PC-3 (cell line): ENCODE measurements around the gene ANKRD23. TPM values are rescaled to one million over a fixed set of nuclear protein-coding genes. Genes with fewer than 3 reads are reported as not detected.

ENCODE experiments used
- ATAC-seq: fragments of 200-7000 bp; cut with Tn5 transposase; 2 replicates; pipeline ENCODE4 v1.9.1; 2020; ENCODE audit warnings: mild to moderate bottlenecking, moderate library complexity
- BruUV-seq: library from RNA; stranded (reverse); fragments of 400-500 nt; replicated peaks from 2 replicates; lab custom pipeline; 2021; lab: Mats Ljungman, UMichigan
- CTCF ChIA-PET: fragments of 300-600 bp; sonication (Branson Sonifier 250); formaldehyde crosslinking; loops from one replicate; lab custom pipeline; 2022; ENCODE audit warnings: antibody characterized with exemption; lab: Charles Lee
- POLR2A ChIA-PET: fragments of 300-600 bp; sonication (Branson Sonifier 250); formaldehyde crosslinking; loops from one replicate; lab custom pipeline; 2022; ENCODE audit warnings: antibody characterized with exemption; ENCODE audit not compliant: unreplicated experiment; lab: Charles Lee
- DNase-seq: peaks from one replicate; pipeline ENCODE4 v3.0.0-alpha.2; 2015
- H2AFZ ChIP-seq: fragments of 300-600 bp; sonication (generic); 2 replicates; pipeline ENCODE4 v1.6.0; 2016; ENCODE audit warnings: antibody characterized with exemption, low read length
- H3F3A ChIP-seq: fragments of 300-600 bp; sonication (generic); one replicate; pipeline ENCODE4 v1.6.0; 2017; ENCODE audit warnings: antibody characterized with exemption, low read length, control low read depth, mild to moderate bottlenecking; ENCODE audit not compliant: unreplicated experiment
- H3K27ac ChIP-seq: fragments of 300-600 bp; sonication (generic); 2 replicates; pipeline ENCODE4 v1.5.1; 2016; ENCODE audit warnings: mild to moderate bottlenecking, low read length
- H3K27me3 ChIP-seq: fragments of 300-600 bp; sonication (generic); 2 replicates; pipeline ENCODE4 v1.6.1; 2016; ENCODE audit warnings: low read length, mixed read lengths
- H3K36me3 ChIP-seq: fragments of 300-600 bp; sonication (generic); 2 replicates; pipeline ENCODE4 v1.6.1; 2016; ENCODE audit warnings: low read depth, mixed run types, low read length, mixed read lengths
- H3K4me1 ChIP-seq: fragments of 300-600 bp; sonication (generic); 2 replicates; pipeline ENCODE4 v1.5.1; 2016; ENCODE audit warnings: low read length; ENCODE audit not compliant: insufficient read depth
- H3K4me2 ChIP-seq: fragments of 300-600 bp; sonication (generic); 2 replicates; pipeline ENCODE4 v1.6.0; 2016; ENCODE audit warnings: low read length
- H3K4me3 ChIP-seq: fragments of 300-600 bp; sonication (generic); 2 replicates; pipeline ENCODE4 v1.5.1; 2016; ENCODE audit warnings: mild to moderate bottlenecking, low read length, mixed read lengths
- H3K79me2 ChIP-seq: fragments of 300-600 bp; sonication (generic); 2 replicates; pipeline ENCODE4 v1.6.1; 2017; ENCODE audit warnings: low read length, mixed read lengths
- H3K9ac ChIP-seq: fragments of 300-600 bp; sonication (generic); 2 replicates; pipeline ENCODE4 v1.6.0; 2016; ENCODE audit warnings: mild to moderate bottlenecking, low read length
- H3K9me2 ChIP-seq: fragments of 300-600 bp; sonication (generic); replicated peaks from 2 replicates; pipeline ENCODE4 v1.6.1; 2016; ENCODE audit warnings: mixed run types, low read length, mixed read lengths
- H3K9me3 ChIP-seq: fragments of 300-600 bp; sonication (generic); 2 replicates; pipeline ENCODE4 v1.6.1; 2016; ENCODE audit warnings: low read length, mixed read lengths
- H4K20me1 ChIP-seq: fragments of 300-600 bp; sonication (generic); 2 replicates; pipeline ENCODE4 v1.6.1; 2016; ENCODE audit warnings: low read length, mixed read lengths
- EZH2 ChIP-seq: fragments of 300-600 bp; sonication (generic); IDR thresholded peaks from one replicate; pipeline ENCODE4 v1.6.1; 2017; ENCODE audit warnings: antibody characterized with exemption, mild to moderate bottlenecking, low read length; ENCODE audit not compliant: unreplicated experiment
- EZH2phosphoT487 ChIP-seq: fragments of 300-600 bp; sonication (generic); IDR thresholded peaks from 2 replicates; pipeline ENCODE4 v1.6.1; 2018; ENCODE audit warnings: mild to moderate bottlenecking, antibody characterized with exemption, low read length, borderline replicate concordance
- intact Hi-C: fragments of 100-400 bp; cut with micrococcal nuclease; formaldehyde crosslinking; loops from 2 replicates; pipeline ENCODE4 v1.9.0; 2023
- total RNA-seq: library from RNA; depleted of rRNA; stranded (reverse); fragments of >200 nt; gene quantifications from 2 replicates; pipeline ENCODE4 v1.2.3, GENCODE V29; 2014
- TF ChIP-seq, protein P1 (sequence below): fragments of 300-600 bp; sonication (generic); conservative IDR thresholded peaks from 2 replicates; pipeline ENCODE4 v1.5.1; 2017; ENCODE audit warnings: antibody characterized with exemption, low read depth, mild to moderate bottlenecking, low read length

ANKRD23 gene
- total RNA-seq, 1 experiment from 2014 or later, result 8.2 TPM

DNA sequence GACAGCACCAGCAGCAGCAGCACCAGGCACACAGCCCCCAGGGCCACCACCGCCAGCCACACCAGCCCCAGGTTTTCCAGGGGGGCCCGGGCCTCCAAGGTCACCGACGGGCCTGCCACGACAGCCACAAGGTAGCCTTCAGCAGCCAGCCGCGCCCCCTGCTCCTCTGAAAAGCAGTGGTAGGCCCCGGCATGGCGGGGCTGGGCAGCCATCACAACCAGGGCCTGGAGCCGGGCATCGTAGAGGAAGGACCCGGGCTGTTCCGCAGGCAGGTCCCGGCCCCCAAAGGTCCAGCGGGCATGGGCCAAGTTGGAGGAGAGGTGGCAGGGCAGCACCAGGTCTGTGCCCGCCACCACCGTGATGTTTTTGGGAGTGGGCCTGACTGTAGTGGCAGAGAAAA is 17.3 kb upstream of the ANKRD23 start:
- POLR2A ChIA-PET, result no interaction called here
- peaks cover 22% of the 10 kb centered on the region; the same call in 1 of the 2 replicates for H3K36me3 ChIP-seq
- BruUV-seq, result no TSS peak
- H3F3A ChIP-seq, result no peaks in the 10 kb centered on the region
- no peaks in the 10 kb centered on the region for H4K20me1 ChIP-seq
- no peak for ATAC-seq
- CTCF ChIA-PET, result no interaction called here
- no peak overlapping the region for H3K4me3 ChIP-seq
- TF ChIP-seq, protein P1, sequence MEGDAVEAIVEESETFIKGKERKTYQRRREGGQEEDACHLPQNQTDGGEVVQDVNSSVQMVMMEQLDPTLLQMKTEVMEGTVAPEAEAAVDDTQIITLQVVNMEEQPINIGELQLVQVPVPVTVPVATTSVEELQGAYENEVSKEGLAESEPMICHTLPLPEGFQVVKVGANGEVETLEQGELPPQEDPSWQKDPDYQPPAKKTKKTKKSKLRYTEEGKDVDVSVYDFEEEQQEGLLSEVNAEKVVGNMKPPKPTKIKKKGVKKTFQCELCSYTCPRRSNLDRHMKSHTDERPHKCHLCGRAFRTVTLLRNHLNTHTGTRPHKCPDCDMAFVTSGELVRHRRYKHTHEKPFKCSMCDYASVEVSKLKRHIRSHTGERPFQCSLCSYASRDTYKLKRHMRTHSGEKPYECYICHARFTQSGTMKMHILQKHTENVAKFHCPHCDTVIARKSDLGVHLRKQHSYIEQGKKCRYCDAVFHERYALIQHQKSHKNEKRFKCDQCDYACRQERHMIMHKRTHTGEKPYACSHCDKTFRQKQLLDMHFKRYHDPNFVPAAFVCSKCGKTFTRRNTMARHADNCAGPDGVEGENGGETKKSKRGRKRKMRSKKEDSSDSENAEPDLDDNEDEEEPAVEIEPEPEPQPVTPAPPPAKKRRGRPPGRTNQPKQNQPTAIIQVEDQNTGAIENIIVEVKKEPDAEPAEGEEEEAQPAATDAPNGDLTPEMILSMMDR, result no peak
- TF ChIP-seq EZH2 (no peak), EZH2phosphoT487 (no peak)
- H3K27me3 ChIP-seq, result no peaks in the 10 kb centered on the region
- no peaks in the 10 kb centered on the region for H3K9me3 ChIP-seq
- no peak overlapping the region for H2AFZ ChIP-seq
- peaks cover 10% of the 10 kb centered on the region for H3K4me1 ChIP-seq
- no peaks in the 10 kb centered on the region for H3K9me2 ChIP-seq
- peaks cover 20% of the 10 kb centered on the region for H3K79me2 ChIP-seq
- no peak for DNase-seq
- no peak overlapping the region for H3K9ac ChIP-seq
- no peak overlapping the region for H3K27ac ChIP-seq
- H3K4me2 ChIP-seq, result no peak overlapping the region
- intact Hi-C loops, result no loop called here

DNA sequence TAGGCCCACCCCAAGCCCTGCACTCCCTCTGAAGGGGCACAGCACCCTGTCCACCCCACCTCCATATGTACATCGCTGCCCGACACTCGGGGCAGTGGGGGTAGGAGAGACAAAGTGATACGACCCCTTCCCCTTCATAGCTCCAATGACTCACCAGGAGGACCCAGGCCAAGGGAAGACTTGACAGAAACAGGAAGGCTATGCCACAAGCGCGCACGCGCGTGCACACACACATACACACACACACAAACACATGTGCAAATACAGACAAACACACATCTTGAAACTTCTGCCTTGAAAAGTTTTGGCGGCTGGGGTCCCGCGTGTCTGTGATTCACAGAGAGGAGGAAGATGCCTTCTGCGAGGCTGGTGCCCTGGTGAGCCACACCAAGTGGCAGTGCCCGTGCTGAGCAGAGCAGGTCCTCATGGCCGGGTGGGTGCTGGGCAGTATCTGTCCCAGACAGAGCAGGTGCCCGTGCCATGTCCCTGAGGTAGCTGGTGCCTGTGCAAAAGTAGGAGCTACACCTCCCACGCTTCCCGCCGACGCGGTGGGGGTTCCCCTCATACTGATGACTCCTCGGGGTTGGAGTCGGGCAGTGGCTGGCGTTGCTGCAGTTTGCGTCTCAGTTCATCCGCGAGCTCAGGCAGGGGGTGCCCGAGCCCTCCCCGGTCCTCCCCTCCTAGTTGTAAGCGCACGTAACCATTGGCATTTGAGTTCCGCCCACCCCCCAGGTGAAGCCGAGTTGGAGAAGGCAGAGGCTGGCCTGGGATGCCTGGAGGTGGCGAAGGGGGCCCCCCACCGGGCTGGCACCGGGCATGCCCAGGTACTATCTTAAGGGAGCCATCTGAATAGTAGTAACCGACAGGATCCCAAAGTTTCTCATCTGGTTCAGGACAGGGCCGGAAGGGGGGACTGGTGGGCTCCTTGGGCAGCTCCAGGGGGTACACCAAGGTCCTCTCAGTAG is 16.5 kb upstream of the ANKRD23 start:
- DNase-seq (no peak), ATAC-seq (no peak)
- Histone ChIP-seq H3F3A (no peaks in the 10 kb centered on the region), H2AFZ (no peak overlapping the region), H3K9ac (no peak overlapping the region), H3K27ac (no peak overlapping the region), H3K36me3 (peaks cover 18% of the 10 kb centered on the region; the same call in 1 of the 2 replicates), H3K9me2 (no peaks in the 10 kb centered on the region), H3K4me2 (no peak overlapping the region), H3K4me3 (no peak overlapping the region), H3K27me3 (no peaks in the 10 kb centered on the region), H3K79me2 (peaks cover 22% of the 10 kb centered on the region), H4K20me1 (no peaks in the 10 kb centered on the region), H3K9me3 (no peaks in the 10 kb centered on the region), H3K4me1 (peaks cover 11% of the 10 kb centered on the region)
- ChIA-PET POLR2A (no interaction called here), CTCF (no interaction called here)
- BruUV-seq, result no TSS peak
- TF ChIP-seq EZH2phosphoT487, result no peak
- TF ChIP-seq, protein P1, result no peak
- TF ChIP-seq EZH2, result no peak
- intact Hi-C loops, result no loop called here

DNA sequence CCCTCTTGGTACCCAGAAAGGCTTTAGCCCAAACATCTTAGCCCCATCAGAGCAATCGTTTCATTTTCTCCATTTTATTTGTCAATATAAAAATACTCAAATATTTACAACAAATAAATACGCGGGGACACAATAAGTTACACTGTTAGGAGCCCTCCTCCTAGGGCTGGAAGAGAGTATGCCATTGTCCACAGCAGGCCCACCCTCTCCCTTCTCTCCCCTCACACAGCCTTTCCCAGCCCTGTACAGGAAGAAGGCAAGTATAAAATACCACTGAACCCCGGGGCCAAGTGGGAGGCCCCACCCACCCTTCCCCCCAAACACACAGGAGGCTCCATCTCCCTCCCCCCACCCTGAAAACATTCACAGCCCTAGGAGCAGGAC is 15.9 kb upstream of the ANKRD23 start:
- no peak overlapping the region for H3K4me3 ChIP-seq
- H3K79me2 ChIP-seq, result peaks cover 29% of the 10 kb centered on the region
- ATAC-seq (no peak), DNase-seq (no peak)
- H3K4me2 ChIP-seq, result no peak overlapping the region
- TF ChIP-seq EZH2 (no peak), EZH2phosphoT487 (no peak)
- H2AFZ ChIP-seq, result no peak overlapping the region
- H3K27ac ChIP-seq, result no peak overlapping the region
- H3K9me2 ChIP-seq, result no peaks in the 10 kb centered on the region
- ChIA-PET POLR2A (no interaction called here), CTCF (no interaction called here)
- BruUV-seq, result no TSS peak
- intact Hi-C loops, result loop anchor here (5.0 kb wide), 2 partner anchors 58 to 97 kb away; partner anchors contain the start of gene CNNM4
- H4K20me1 ChIP-seq, result 0 out of 2 replicates have a peak, but pooled peaks cover 4% of the 10 kb centered on the region
- H3K9me3 ChIP-seq, result no peaks in the 10 kb centered on the region
- H3K4me1 ChIP-seq, result peaks cover 11% of the 10 kb centered on the region
- H3F3A ChIP-seq, result no peaks in the 10 kb centered on the region
- no peak overlapping the region for H3K9ac ChIP-seq
- H3K36me3 ChIP-seq, result peaks cover 12% of the 10 kb centered on the region; the same call in 1 of the 2 replicates
- no peaks in the 10 kb centered on the region for H3K27me3 ChIP-seq
